ENCODE measurements around the gene CDHR2.

GRCh38 chr5:176628406-176629228 lies 79.5 kb downstream of the CDHR2 start:
- TF ChIP-seq TAF1 (IDR thresholded peaks at IDR 0.05; ENCODE audit: borderline replicate concordance, low read depth, low read length): no peak
- no peak for TF ChIP-seq POLR2AphosphoS5 (IDR thresholded peaks at IDR 0.05; ENCODE audit: low read depth, low read length)
